Measurements from ENCODE around the gene FLOT1.

The FLOT1 gene

GRCh38 chr6:30763618-30764489, 21.4 kb upstream of the FLOT1 start:
- H3K27ac ChIP-seq (ENCODE audit: low read depth, low read length), result no peak overlapping the region
- H3K4me2 ChIP-seq (ENCODE audit: low read depth, low read length, poor library complexity, severe bottlenecking), result no peak overlapping the region
- no peaks in the 10 kb centered on the region for H3K9me3 ChIP-seq (ENCODE audit: insufficient read depth, low read length)
- no peak overlapping the region for H2AFZ ChIP-seq (ENCODE audit: low read depth, low read length, severe bottlenecking)
- H3K9me2 ChIP-seq (replicated peaks; ENCODE audit: insufficient read depth, low read length), result no peaks in the 10 kb centered on the region
- TF ChIP-seq EZH2phosphoT487 (conservative IDR thresholded peaks at IDR 0.05; ENCODE audit: low read length), result no peak
- TF ChIP-seq CTCF (IDR thresholded peaks at IDR 0.05; ENCODE audit: insufficient read depth, low read length, poor library complexity, severe bottlenecking), result no peak
- no peaks in the 10 kb centered on the region for H4K20me1 ChIP-seq (ENCODE audit: low read depth, low read length)
- H3K36me3 ChIP-seq (ENCODE audit: low read length), result no peaks in the 10 kb centered on the region
- H3F3A ChIP-seq (ENCODE audit: insufficient read depth), result no peaks in the 10 kb centered on the region
- H3K27me3 ChIP-seq (ENCODE audit: low read length), result no peaks in the 10 kb centered on the region
- no peaks in the 10 kb centered on the region for H3K79me2 ChIP-seq (ENCODE audit: insufficient read depth, low read length)
- no peak overlapping the region for H3K9ac ChIP-seq (ENCODE audit: low read length)
- H3K4me3 ChIP-seq (ENCODE audit: insufficient read depth, low read length, poor library complexity, severe bottlenecking), result no peak overlapping the region

GRCh38 chr6:30763155-30763617, 20.7 kb upstream of the FLOT1 start:
- no peak overlapping the region for H2AFZ ChIP-seq (ENCODE audit: low read depth, low read length, severe bottlenecking)
- H3K9ac ChIP-seq (ENCODE audit: low read length), result no peak overlapping the region
- no peaks in the 10 kb centered on the region for H3F3A ChIP-seq (ENCODE audit: insufficient read depth)
- no peak overlapping the region for H3K4me2 ChIP-seq (ENCODE audit: low read depth, low read length, poor library complexity, severe bottlenecking)
- no peaks in the 10 kb centered on the region for H3K27me3 ChIP-seq (ENCODE audit: low read length)
- no peaks in the 10 kb centered on the region for H3K9me3 ChIP-seq (ENCODE audit: insufficient read depth, low read length)
- H3K9me2 ChIP-seq (replicated peaks; ENCODE audit: insufficient read depth, low read length), result no peaks in the 10 kb centered on the region
- no peak overlapping the region for H3K27ac ChIP-seq (ENCODE audit: low read depth, low read length)
- no peaks in the 10 kb centered on the region for H3K79me2 ChIP-seq (ENCODE audit: insufficient read depth, low read length)
- H3K4me3 ChIP-seq (ENCODE audit: insufficient read depth, low read length, poor library complexity, severe bottlenecking), result no peak overlapping the region
- no peaks in the 10 kb centered on the region for H3K36me3 ChIP-seq (ENCODE audit: low read length)
- TF ChIP-seq EZH2phosphoT487 (conservative IDR thresholded peaks at IDR 0.05; ENCODE audit: low read length), result no peak
- no peak for TF ChIP-seq CTCF (IDR thresholded peaks at IDR 0.05; ENCODE audit: insufficient read depth, low read length, poor library complexity, severe bottlenecking)
- H4K20me1 ChIP-seq (ENCODE audit: low read depth, low read length), result no peaks in the 10 kb centered on the region

GRCh38 chr6:30761791-30762429, 19.4 kb upstream of the FLOT1 start:
- Histone ChIP-seq H3K4me2 (ENCODE audit: low read depth, low read length, poor library complexity, severe bottlenecking) (no peak overlapping the region), H3K36me3 (ENCODE audit: low read length) (no peaks in the 10 kb centered on the region), H3K27me3 (ENCODE audit: low read length) (no peaks in the 10 kb centered on the region), H3K4me3 (ENCODE audit: insufficient read depth, low read length, poor library complexity, severe bottlenecking) (no peak overlapping the region), H3K27ac (ENCODE audit: low read depth, low read length) (no peak overlapping the region), H3K9me3 (ENCODE audit: insufficient read depth, low read length) (no peaks in the 10 kb centered on the region), H2AFZ (ENCODE audit: low read depth, low read length, severe bottlenecking) (no peak overlapping the region), H3K79me2 (ENCODE audit: insufficient read depth, low read length) (no peaks in the 10 kb centered on the region), H3K9me2 (replicated peaks; ENCODE audit: insufficient read depth, low read length) (no peaks in the 10 kb centered on the region), H4K20me1 (ENCODE audit: low read depth, low read length) (no peaks in the 10 kb centered on the region), H3K9ac (ENCODE audit: low read length) (no peak overlapping the region), H3F3A (ENCODE audit: insufficient read depth) (no peaks in the 10 kb centered on the region)
- no peak for TF ChIP-seq CTCF (IDR thresholded peaks at IDR 0.05; ENCODE audit: insufficient read depth, low read length, poor library complexity, severe bottlenecking)
- no peak for TF ChIP-seq EZH2phosphoT487 (conservative IDR thresholded peaks at IDR 0.05; ENCODE audit: low read length)

Data from SU-DHL-6 (cell line).